Skeletal muscle satellite cell (primary cell): ENCODE results near the gene VDR. TPM values are rescaled to one million over a fixed set of nuclear protein-coding genes. Genes with fewer than 3 reads are reported as not detected.

Experiments
- H3K27me3 ChIP-seq: 2 replicates; pipeline ENCODE4 v1.7.0; 2013; ENCODE audit warnings: low read length; ENCODE audit not compliant: control insufficient read depth, insufficient read depth
- H3K36me3 ChIP-seq: 2 replicates; pipeline ENCODE4 v1.7.0; 2013; ENCODE audit warnings: mild to moderate bottlenecking, control low read depth, low read length; ENCODE audit not compliant: insufficient read depth
- H3K4me1 ChIP-seq: 2 replicates; pipeline ENCODE4 v1.7.0; 2013; ENCODE audit warnings: low read length; ENCODE audit not compliant: control insufficient read depth, insufficient read depth
- H3K4me2 ChIP-seq: 2 replicates; pipeline ENCODE4 v1.7.0; 2013; ENCODE audit warnings: mild to moderate bottlenecking, low read length
- H3K4me3 ChIP-seq: 2 replicates; pipeline ENCODE4 v1.7.0; 2013; ENCODE audit warnings: low read length
- H3K9ac ChIP-seq: 2 replicates; pipeline ENCODE4 v1.7.0; 2013; ENCODE audit warnings: mild to moderate bottlenecking, low read depth, low read length, moderate library complexity
- H3K9me3 ChIP-seq: replicated peaks from 2 replicates; pipeline ENCODE4 v1.7.0; 2013; ENCODE audit warnings: mild to moderate bottlenecking, control low read depth, low read length
- total RNA-seq: library from RNA; depleted of rRNA; stranded (reverse); fragments of >200 nt; gene quantifications from 2 replicates; pipeline ENCODE4 v1.2.3, GENCODE V29; 2012; rRNA removed

The VDR gene
- 7.9 and 9.8 TPM in 2 replicates for total RNA-seq

- peaks cover 28% of the 10 kb centered on the region for H3K4me1 ChIP-seq
- H3K27me3 ChIP-seq, result peaks cover 38% of the 10 kb centered on the region
- H3K4me2 ChIP-seq, result peak within 1 kb of the TSS; percentile 98
- H3K9me3 ChIP-seq, result no peaks in the 10 kb centered on the region
- H3K4me3 ChIP-seq, result peak within 1 kb of the TSS; percentile 80
- H3K36me3 ChIP-seq, result no peaks in the 10 kb centered on the region
- H3K9ac ChIP-seq, result peak within 1 kb of the TSS; percentile 69
Observed at GRCh38 chr12:47904713-47905709, at the start of gene VDR. VDR (minus strand) TSS chr12:47904994; CDS start chr12:47879113, 25,881 bp downstream.

- Histone ChIP-seq H3K4me3 (no peak overlapping the region), H3K9me3 (no peaks in the 10 kb centered on the region), H3K4me1 (peaks cover 3% of the 10 kb centered on the region), H3K4me2 (no peak overlapping the region), H3K36me3 (no peaks in the 10 kb centered on the region), H3K9ac (no peak overlapping the region), H3K27me3 (peaks cover 55% of the 10 kb centered on the region)
Observed at GRCh38 chr12:47954058-47954457, 49.3 kb upstream of the VDR start.

- no peaks in the 10 kb centered on the region for H3K9me3 ChIP-seq
- no peak overlapping the region for H3K4me3 ChIP-seq
- H3K4me1 ChIP-seq, result peaks cover 14% of the 10 kb centered on the region
- no peak overlapping the region for H3K9ac ChIP-seq
- H3K27me3 ChIP-seq, result peaks cover 43% of the 10 kb centered on the region
- no peak overlapping the region for H3K4me2 ChIP-seq
- H3K36me3 ChIP-seq, result no peaks in the 10 kb centered on the region
Observed at GRCh38 chr12:47950856-47951468, 46.2 kb upstream of the VDR start.

GRCh38 chr12:47949441-47950341, 44.9 kb upstream of the VDR start:
- Histone ChIP-seq H3K4me3 (no peak overlapping the region), H3K9me3 (no peaks in the 10 kb centered on the region), H3K4me1 (peaks cover 14% of the 10 kb centered on the region), H3K4me2 (no peak overlapping the region), H3K36me3 (no peaks in the 10 kb centered on the region), H3K27me3 (peaks cover 32% of the 10 kb centered on the region), H3K9ac (no peak overlapping the region)

- no peak overlapping the region for H3K4me3 ChIP-seq
- no peak overlapping the region for H3K9ac ChIP-seq
- H3K4me1 ChIP-seq, result peaks cover 14% of the 10 kb centered on the region
- H3K4me2 ChIP-seq, result no peak overlapping the region
- H3K9me3 ChIP-seq, result no peaks in the 10 kb centered on the region
- peaks cover 17% of the 10 kb centered on the region for H3K27me3 ChIP-seq
- H3K36me3 ChIP-seq, result no peaks in the 10 kb centered on the region
Observed at GRCh38 chr12:47947341-47947740, 42.5 kb upstream of the VDR start.

- peaks cover 14% of the 10 kb centered on the region for H3K4me1 ChIP-seq
- H3K4me2 ChIP-seq, result no peak overlapping the region
- no peaks in the 10 kb centered on the region for H3K9me3 ChIP-seq
- no peak overlapping the region for H3K4me3 ChIP-seq
- peaks cover 10% of the 10 kb centered on the region for H3K27me3 ChIP-seq
- H3K9ac ChIP-seq, result no peak overlapping the region
- H3K36me3 ChIP-seq, result no peaks in the 10 kb centered on the region
Observed at GRCh38 chr12:47946413-47947323, 41.9 kb upstream of the VDR start.

- H3K4me2 ChIP-seq, result no peak overlapping the region
- no peak overlapping the region for H3K4me3 ChIP-seq
- H3K36me3 ChIP-seq, result no peaks in the 10 kb centered on the region
- peaks cover 11% of the 10 kb centered on the region for H3K27me3 ChIP-seq
- H3K9ac ChIP-seq, result no peak overlapping the region
- peaks cover 14% of the 10 kb centered on the region for H3K4me1 ChIP-seq
- H3K9me3 ChIP-seq, result no peaks in the 10 kb centered on the region
Observed at GRCh38 chr12:47945341-47945728, 40.5 kb upstream of the VDR start.

- Histone ChIP-seq H3K4me1 (peaks cover 14% of the 10 kb centered on the region), H3K4me3 (no peak overlapping the region), H3K9me3 (no peaks in the 10 kb centered on the region)
Observed at GRCh38 chr12:47944685-47945340, 40.0 kb upstream of the VDR start.

GRCh38 chr12:47943623-47944340, 39.0 kb upstream of the VDR start:
- peaks cover 10% of the 10 kb centered on the region for H3K4me1 ChIP-seq

More at GRCh38 chr12:47944685-47945340, 40.0 kb upstream of the VDR start:
- peaks cover 11% of the 10 kb centered on the region for H3K27me3 ChIP-seq
- no peaks in the 10 kb centered on the region for H3K36me3 ChIP-seq
- H3K4me2 ChIP-seq, result no peak overlapping the region
- H3K9ac ChIP-seq, result no peak overlapping the region

More at GRCh38 chr12:47943623-47944340, 39.0 kb upstream of the VDR start:
- Histone ChIP-seq H3K36me3 (no peaks in the 10 kb centered on the region), H3K4me2 (no peak overlapping the region), H3K9me3 (no peaks in the 10 kb centered on the region), H3K4me3 (no peak overlapping the region), H3K27me3 (peaks cover 11% of the 10 kb centered on the region), H3K9ac (no peak overlapping the region)
